ENCODE measurements around the gene GHR. TPM values are rescaled to one million over a fixed set of nuclear protein-coding genes. Genes with fewer than 3 reads are reported as not detected.

The GHR gene
- total and polyA plus RNA-seq, 2 of the 8 experiments (the other 6 are each of a cell fraction or from before 2014, with no cell fraction given): 0.15 to 0.19 TPM

- H3K36me3 ChIP-seq (ENCODE audit: control insufficient read depth in 2 of 4, insufficient read depth in 4 of 4, low read length in 3 of 4): no peaks in the 10 kb centered on the region
- H3K23ac ChIP-seq (ENCODE audit: insufficient read length): no peak overlapping the region
- no peak overlapping the region for H2BK15ac ChIP-seq (ENCODE audit: low read length)
- no peak overlapping the region for H4K8ac ChIP-seq (ENCODE audit: extremely low read depth, insufficient read depth, low read length)
- no peaks in the 10 kb centered on the region for H3K27me3 ChIP-seq (replicated peaks in 1 of 4; ENCODE audit: control insufficient read depth in 3 of 4, extremely low read depth in 1 of 4, insufficient read depth in 3 of 4, low read length in 3 of 4)
- no peak overlapping the region for H2BK120ac ChIP-seq (replicated peaks; ENCODE audit: low read depth, low read length)
- no peaks in the 10 kb centered on the region for H3K79me1 ChIP-seq (ENCODE audit: low read depth, low read length)
- peaks cover 0 to 4% (median 0%) of the 10 kb centered on the region in 4 experiments; a peak in 1 of 7 replicates for H3K4me1 ChIP-seq (replicated peaks in 1 of 4; ENCODE audit: control insufficient read depth in 3 of 4, insufficient read depth in 4 of 4, low read length in 3 of 4)
- H3K4me3 ChIP-seq (ENCODE audit: extremely low read depth in 1 of 4, insufficient read depth in 2 of 4, low read depth in 3 of 4, low read length in 4 of 4): no peak overlapping the region
- H2BK20ac ChIP-seq (ENCODE audit: low read length): no peak overlapping the region
- DNase-seq (ENCODE audit: low read depth in 1 of 2, low spot score in 2 of 2) (no peak), FAIRE-seq (no peak)
- no peaks in the 10 kb centered on the region for H4K20me1 ChIP-seq (replicated peaks in 1 of 2; ENCODE audit: control insufficient read depth in 1 of 2, insufficient read depth in 2 of 2, low read length in 2 of 2)
- no peak overlapping the region for H4K5ac ChIP-seq (ENCODE audit: insufficient read length, low read depth, low read length)
- no peak overlapping the region for H2AFZ ChIP-seq (ENCODE audit: low read length)
- POLR2A ChIA-PET (ENCODE audit: partially characterized antibody): no interaction called here
- H3K23me2 ChIP-seq (ENCODE audit: low read depth, low read length): no peaks in the 10 kb centered on the region
- H2BK5ac ChIP-seq (ENCODE audit: low read depth, low read length): no peak overlapping the region
- no peaks in the 10 kb centered on the region for H3K79me2 ChIP-seq (ENCODE audit: control insufficient read depth in 1 of 2, insufficient read depth in 2 of 2, low read length in 2 of 2)
- no peak overlapping the region for H4K91ac ChIP-seq (replicated peaks; ENCODE audit: insufficient read length, low read length)
- no peak overlapping the region for H3K18ac ChIP-seq (ENCODE audit: extremely low read depth, low read length)
- no peak overlapping the region for H3K9ac ChIP-seq (replicated peaks in 1 of 4; ENCODE audit: extremely low read depth in 1 of 4, low read depth in 3 of 4, low read length in 3 of 4)
- no peak overlapping the region for H2BK12ac ChIP-seq (ENCODE audit: low read depth, low read length)
- H3K9me3 ChIP-seq (ENCODE audit: insufficient read depth in 2 of 2, low read depth in 1 of 2, low read length in 1 of 2): no peaks in the 10 kb centered on the region
- WGBS, 2 experiments (ENCODE audit: extremely low coverage in 1 of 2, insufficient coverage in 1 of 2, insufficient read length in 1 of 2, insufficient replicate concordance in 2 of 2, low coverage in 1 of 2, low lambda C conversion rate in 2 of 2, missing lambda C conversion rate in 1 of 2): 88% methylated on average over 2 of the region's 2 CpGs; no CpG with 5 or more reads in 1 of the 2 experiments
- H2AK5ac ChIP-seq (ENCODE audit: low read depth, low read length): no peak overlapping the region
- H3K56ac ChIP-seq (replicated peaks; ENCODE audit: insufficient read length, low read depth, low read length): no peak overlapping the region
- CTCF ChIA-PET (ENCODE audit: partially characterized antibody): no interaction called here
- H3K4ac ChIP-seq (replicated peaks; ENCODE audit: insufficient read length, low read depth, low read length): no peak overlapping the region
- no peak overlapping the region for H3K27ac ChIP-seq (ENCODE audit: low read depth, low read length)
- H3K14ac ChIP-seq (ENCODE audit: insufficient read length): no peak overlapping the region
- H3K4me2 ChIP-seq (ENCODE audit: insufficient read depth in 1 of 2, low read depth in 2 of 2, low read length in 2 of 2): no peak overlapping the region
- no peak for TF ChIP-seq SIX5 (IDR thresholded peaks at IDR 0.05; ENCODE audit: low read depth, low read length)
- no peak for TF ChIP-seq KDM1A (IDR thresholded peaks at IDR 0.05; ENCODE audit: borderline replicate concordance, low read length)
- no peak for TF ChIP-seq CBX8 (IDR thresholded peaks at IDR 0.05; ENCODE audit: borderline replicate concordance, low read depth, low read length)
- TF ChIP-seq RNF2 (IDR thresholded peaks at IDR 0.05; ENCODE audit: borderline replicate concordance, low read depth, low read length, missing control alignments, poor library complexity, severe bottlenecking): no peak
- TF ChIP-seq POLR2A (IDR thresholded peaks at IDR 0.05; ENCODE audit: control extremely low read depth in 1 of 2, low read depth in 2 of 2, low read length in 2 of 2): no peak
- no peak for TF ChIP-seq PHF8 (conservative IDR thresholded peaks at IDR 0.05; ENCODE audit: low read depth, low read length)
- TF ChIP-seq TCF12 (IDR thresholded peaks at IDR 0.05; ENCODE audit: low read depth, low read length): no peak
- TF ChIP-seq TAF1 (IDR thresholded peaks at IDR 0.05; ENCODE audit: low read depth, low read length): no peak
- no peak for TF ChIP-seq FOSL1 (IDR thresholded peaks at IDR 0.05; ENCODE audit: insufficient read depth, low read depth, low read length)
- no peak for TF ChIP-seq ASH2L (IDR thresholded peaks at IDR 0.05; ENCODE audit: low read length)
- no peak for TF ChIP-seq CHD1 (IDR thresholded peaks at IDR 0.05; ENCODE audit: low read depth, low read length)
- no peak for TF ChIP-seq CTCF (IDR thresholded peaks at IDR 0.05; ENCODE audit: control extremely low read depth in 1 of 3, insufficient read depth in 1 of 3, low read depth in 1 of 3, low read length in 3 of 3)
- TF ChIP-seq MAX (IDR thresholded peaks at IDR 0.05): no peak
Measured at GRCh38 chr5:42629284-42629683, 206.0 kb downstream of the GHR start.

All from H1 (cell line).